Loucy (cell line): Measurements from ENCODE around the gene KBTBD4.

ENCODE experiments used
- CTCF ChIP-seq: fragments of 200-600 bp; sonication (generic); conservative IDR thresholded peaks from 2 replicates; pipeline ENCODE4 v1.5.1; 2014; ENCODE audit warnings: mild to moderate bottlenecking, antibody characterized with exemption, low read length
- EZH2phosphoT487 ChIP-seq: fragments of 200-600 bp; IDR thresholded peaks from 2 replicates; pipeline ENCODE4 v1.6.1; 2018; ENCODE audit warnings: antibody characterized with exemption, mild to moderate bottlenecking, moderate library complexity, borderline replicate concordance

- TF ChIP-seq CTCF (no peak), EZH2phosphoT487 (no peak)
Measured at GRCh38 chr11:47611348-47611794, 32.6 kb upstream of the KBTBD4 start.
